ENCODE results near the gene TUFM. TPM values are rescaled to one million over a fixed set of nuclear protein-coding genes. Genes with fewer than 3 reads are reported as not detected.

The TUFM gene
- polyA plus RNA-seq, 1 donor from 2014 or later: 144 TPM

- no peak overlapping the region for H2AFZ ChIP-seq (ENCODE audit: low read depth, low read length)
- no peak overlapping the region for H3K9ac ChIP-seq (ENCODE audit: low read length)
- H3K27me3 ChIP-seq (ENCODE audit: insufficient read depth, low read depth, low read length): no peaks in the 10 kb centered on the region
- H3K9me3 ChIP-seq (ENCODE audit: low read length): no peaks in the 10 kb centered on the region
- no peaks in the 10 kb centered on the region for H3F3A ChIP-seq (ENCODE audit: insufficient read depth, low read length, poor library complexity, severe bottlenecking)
- H3K9me2 ChIP-seq (ENCODE audit: insufficient read depth, low read length): no peaks in the 10 kb centered on the region
- H3K36me3 ChIP-seq (ENCODE audit: insufficient read depth, low read length): peaks cover 3% of the 10 kb centered on the region
- TF ChIP-seq SMC3 (conservative IDR thresholded peaks at IDR 0.05; ENCODE audit: poor library complexity): no peak
- TF ChIP-seq CTCF (IDR thresholded peaks at IDR 0.05; ENCODE audit: poor library complexity, severe bottlenecking): no peak
- TF ChIP-seq TAF1 (IDR thresholded peaks at IDR 0.05; ENCODE audit: low read depth): no peak
- no peak for TF ChIP-seq EZH2 (IDR thresholded peaks at IDR 0.05; ENCODE audit: borderline replicate concordance, insufficient read depth, low read length, poor library complexity, severe bottlenecking)
- TF ChIP-seq POLR2AphosphoS5 (IDR thresholded peaks at IDR 0.05): no peak
- TF ChIP-seq RAD21 (conservative IDR thresholded peaks at IDR 0.05): no peak
- no peak for TF ChIP-seq EP300 (conservative IDR thresholded peaks at IDR 0.05; ENCODE audit: poor library complexity, severe bottlenecking)
- no peak for TF ChIP-seq MXI1 (conservative IDR thresholded peaks at IDR 0.05; ENCODE audit: poor library complexity, severe bottlenecking)
- TF ChIP-seq REST (IDR thresholded peaks at IDR 0.05; ENCODE audit: borderline replicate concordance): no peak
- H4K20me1 ChIP-seq (ENCODE audit: insufficient read depth): no peaks in the 10 kb centered on the region
- H3K4me2 ChIP-seq (ENCODE audit: low read length): no peak overlapping the region
- no peaks in the 10 kb centered on the region for H3K79me2 ChIP-seq (replicated peaks; ENCODE audit: insufficient read depth, low read length)
- no peak overlapping the region for H3K27ac ChIP-seq (ENCODE audit: low read length)
- no peak overlapping the region for H3K4me3 ChIP-seq (ENCODE audit: low read length)
These were observed 9.4 kb downstream of the TUFM start for GRCh38 chr16:28836761-28837064.

DNA sequence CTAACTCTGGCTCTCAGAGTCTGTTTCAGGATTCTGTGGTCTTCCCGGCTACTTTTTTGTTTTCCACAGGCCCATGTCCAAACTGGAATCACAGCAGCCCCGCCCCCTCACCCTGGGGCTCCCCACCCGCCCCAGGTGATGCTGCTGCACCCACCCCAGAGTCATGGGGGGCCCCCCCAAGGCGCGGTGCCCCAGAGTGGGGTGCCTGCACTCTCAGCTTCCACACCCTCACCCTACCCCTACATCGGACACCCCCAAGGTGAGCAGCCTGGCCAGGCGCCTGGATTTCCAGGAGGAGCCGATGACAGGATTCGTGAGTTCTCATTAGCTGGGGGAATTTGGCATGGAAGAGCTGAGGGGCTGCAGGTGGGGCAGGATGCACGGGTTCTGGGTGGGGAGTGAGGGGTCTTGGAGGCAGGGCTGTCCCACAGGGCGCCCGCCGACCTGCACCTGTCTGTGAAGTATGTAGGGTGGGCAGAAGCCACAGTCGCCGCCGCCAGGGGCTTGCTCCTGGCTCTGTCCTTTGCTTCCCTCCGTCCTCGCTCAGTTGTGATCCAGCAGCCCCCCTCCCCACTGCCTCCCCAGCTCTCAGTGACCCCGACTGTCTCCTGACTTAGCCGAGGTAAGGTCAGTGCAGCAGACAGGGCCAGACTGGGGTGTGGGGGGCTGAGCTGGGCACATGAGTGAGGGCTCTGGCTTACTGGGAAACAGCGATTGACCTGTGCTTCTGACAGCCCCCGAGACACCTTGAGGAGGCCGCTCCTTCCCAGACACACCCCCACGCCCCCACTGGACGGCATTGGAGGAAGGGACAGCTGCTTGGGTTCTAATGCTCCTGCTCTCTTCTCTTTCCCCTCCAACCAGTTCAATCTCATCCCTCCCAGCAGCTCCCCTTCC is 10.0 kb downstream of the TUFM start:
- TF ChIP-seq RAD21 (conservative IDR thresholded peaks at IDR 0.05): no peak
- TF ChIP-seq SMC3 (conservative IDR thresholded peaks at IDR 0.05; ENCODE audit: poor library complexity): no peak
- no peak for TF ChIP-seq TAF1 (IDR thresholded peaks at IDR 0.05; ENCODE audit: low read depth)
- no peak for TF ChIP-seq MXI1 (conservative IDR thresholded peaks at IDR 0.05; ENCODE audit: poor library complexity, severe bottlenecking)
- TF ChIP-seq EZH2 (IDR thresholded peaks at IDR 0.05; ENCODE audit: borderline replicate concordance, insufficient read depth, low read length, poor library complexity, severe bottlenecking): no peak
- TF ChIP-seq EP300 (conservative IDR thresholded peaks at IDR 0.05; ENCODE audit: poor library complexity, severe bottlenecking): no peak
- TF ChIP-seq CTCF (IDR thresholded peaks at IDR 0.05; ENCODE audit: poor library complexity, severe bottlenecking): no peak
- H3K27ac ChIP-seq (ENCODE audit: low read length): no peak overlapping the region
- H3K9me2 ChIP-seq (ENCODE audit: insufficient read depth, low read length): no peaks in the 10 kb centered on the region
- H3K79me2 ChIP-seq (replicated peaks; ENCODE audit: insufficient read depth, low read length): no peaks in the 10 kb centered on the region
- no peaks in the 10 kb centered on the region for H3F3A ChIP-seq (ENCODE audit: insufficient read depth, low read length, poor library complexity, severe bottlenecking)
- H2AFZ ChIP-seq (ENCODE audit: low read depth, low read length): no peak overlapping the region
- H3K4me3 ChIP-seq (ENCODE audit: low read length): no peak overlapping the region
- no peak overlapping the region for H3K4me2 ChIP-seq (ENCODE audit: low read length)
- no peaks in the 10 kb centered on the region for H4K20me1 ChIP-seq (ENCODE audit: insufficient read depth)
- H3K36me3 ChIP-seq (ENCODE audit: insufficient read depth, low read length): peaks cover 3% of the 10 kb centered on the region
- no peaks in the 10 kb centered on the region for H3K27me3 ChIP-seq (ENCODE audit: insufficient read depth, low read depth, low read length)
- no peak overlapping the region for H3K9ac ChIP-seq (ENCODE audit: low read length)
- H3K9me3 ChIP-seq (ENCODE audit: low read length): no peaks in the 10 kb centered on the region
